Measurements from ENCODE around the gene VPS11.

The VPS11 gene

GRCh38 chr11:119106564-119107537, 39.2 kb downstream of the VPS11 start, which contains the start of gene C2CD2L:
Gene C2CD2L (plus strand): TSS chr11:119107344. CDS start chr11:119107742, 398 bp downstream.
- DNase-seq = peak; percentile 88 to 93

DNA sequence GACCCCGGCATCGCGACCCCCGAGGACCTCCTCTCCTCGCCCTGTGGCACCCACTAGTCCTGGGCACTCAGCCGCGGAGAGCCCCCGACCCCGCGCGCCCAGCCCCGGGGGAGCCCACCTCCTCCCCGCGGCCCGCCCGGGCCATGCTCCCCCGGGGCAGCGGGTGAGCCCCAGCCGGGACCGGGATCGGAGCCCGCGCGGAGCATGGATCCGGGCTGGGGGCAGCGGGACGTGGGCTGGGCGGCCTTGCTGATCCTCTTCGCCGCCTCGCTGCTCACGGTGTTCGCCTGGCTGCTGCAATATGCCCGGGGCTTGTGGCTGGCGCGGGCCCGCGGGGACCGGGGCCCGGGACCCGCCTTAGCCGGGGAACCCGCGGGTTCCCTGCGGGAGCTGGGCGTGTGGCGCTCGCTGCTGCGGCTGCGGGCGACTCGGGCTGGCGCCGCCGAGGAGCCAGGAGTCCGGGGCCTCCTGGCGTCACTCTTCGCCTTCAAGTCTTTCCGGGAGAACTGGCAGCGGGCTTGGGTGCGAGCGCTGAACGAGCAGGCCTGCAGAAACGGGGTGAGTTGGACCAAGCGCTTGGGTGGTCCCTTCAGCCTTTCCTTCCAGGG, 40.0 kb downstream of the VPS11 start:
- DNase-seq = no peak

GRCh38 chr11:119108146-119108856, 40.7 kb downstream of the VPS11 start:
- DNase-seq = peak in 1 of 2 experiments; percentile 16

DNA sequence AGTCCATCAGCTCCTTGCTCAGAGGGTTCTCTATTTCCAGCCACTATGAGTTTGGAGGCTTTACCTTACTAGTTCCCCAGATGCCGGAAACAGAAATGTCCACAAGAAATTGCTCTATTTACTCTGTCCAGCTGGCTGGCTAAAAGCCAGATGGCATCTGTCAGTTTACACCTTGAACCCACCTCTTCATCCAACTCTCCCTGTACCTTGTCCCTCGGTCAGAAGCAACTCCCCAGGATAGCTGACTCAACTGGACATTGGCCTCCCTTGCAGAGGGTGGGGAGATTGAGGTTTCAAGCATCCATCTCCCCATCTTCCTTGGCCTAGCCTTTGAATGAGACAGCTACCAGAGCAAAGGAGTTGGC, 41.2 kb downstream of the VPS11 start:
- no peak for DNase-seq

- DNase-seq = no peak
These were observed 42.2 kb downstream of the VPS11 start for GRCh38 chr11:119109843-119110242.

GRCh38 chr11:119110439-119110838, 42.8 kb downstream of the VPS11 start:
- no peak for DNase-seq

- DNase-seq = no peak
These were observed 43.8 kb downstream of the VPS11 start for GRCh38 chr11:119111361-119111925.

GRCh38 chr11:119112314-119113020, 44.8 kb downstream of the VPS11 start:
- DNase-seq = no peak

DNA sequence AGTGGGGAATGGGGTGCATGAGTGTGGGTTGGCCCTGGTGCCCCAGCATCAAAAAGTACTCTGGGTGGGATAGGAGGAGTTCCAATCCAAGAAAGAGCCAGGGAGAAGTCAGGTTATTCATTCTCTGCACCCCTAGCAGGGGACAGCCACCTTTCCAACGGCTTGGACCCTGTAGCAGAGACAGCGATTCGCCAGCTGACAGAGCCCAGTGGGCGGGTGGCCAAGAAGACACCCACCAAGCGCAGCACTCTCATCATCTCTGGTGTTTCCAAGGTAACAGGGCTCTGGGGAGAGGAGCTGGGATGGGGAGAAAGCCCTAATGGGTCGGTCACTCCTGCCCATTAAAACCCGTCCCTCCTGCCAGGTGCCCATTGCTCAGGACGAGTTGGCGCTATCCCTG, 46.1 kb downstream of the VPS11 start:
- DNase-seq = no peak

- DNase-seq = no peak
These were observed 46.7 kb downstream of the VPS11 start for GRCh38 chr11:119114351-119114750.

- DNase-seq = no peak
These were observed 48.0 kb downstream of the VPS11 start for GRCh38 chr11:119115484-119116234.

- no peak for DNase-seq
These were observed 48.6 kb downstream of the VPS11 start for GRCh38 chr11:119116235-119116594.

- no peak for DNase-seq
These were observed 49.0 kb downstream of the VPS11 start for GRCh38 chr11:119116601-119117000.

DNA sequence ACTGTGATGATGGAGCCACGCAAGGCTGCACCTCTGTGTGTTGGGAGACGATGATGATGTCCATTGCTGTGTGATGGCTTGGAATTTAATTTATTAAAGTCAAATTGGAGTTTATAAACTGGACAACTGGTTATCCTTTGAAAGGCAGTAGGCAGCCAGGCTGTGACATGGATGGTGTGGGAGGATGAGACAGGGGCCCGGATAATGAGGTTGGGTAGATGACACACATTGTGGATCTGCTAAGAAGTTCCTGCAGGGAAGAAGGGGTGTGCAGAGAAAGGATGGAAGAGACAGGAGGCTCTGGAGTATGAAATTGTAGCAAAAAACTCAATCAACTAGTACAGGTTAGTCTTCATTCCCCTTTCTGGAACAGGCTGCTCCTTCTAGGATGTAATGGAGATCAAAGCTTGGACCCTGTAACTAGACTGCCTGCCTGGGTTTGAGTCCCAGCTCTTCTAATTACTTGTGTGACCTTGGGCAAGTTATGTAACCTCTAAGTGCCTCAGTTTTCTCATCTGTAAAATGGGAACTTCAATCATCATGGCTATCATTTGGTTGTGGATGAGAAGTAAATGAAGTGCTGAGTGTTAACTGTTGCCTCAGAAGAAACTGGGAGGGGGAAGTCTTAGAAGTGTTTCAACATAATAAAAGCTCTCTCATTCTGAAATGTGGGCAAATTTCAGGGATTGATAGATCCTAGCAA, 49.5 kb downstream of the VPS11 start:
- no peak for DNase-seq

- no peak for DNase-seq
These were observed 50.6 kb downstream of the VPS11 start for GRCh38 chr11:119118227-119118626.

DNA sequence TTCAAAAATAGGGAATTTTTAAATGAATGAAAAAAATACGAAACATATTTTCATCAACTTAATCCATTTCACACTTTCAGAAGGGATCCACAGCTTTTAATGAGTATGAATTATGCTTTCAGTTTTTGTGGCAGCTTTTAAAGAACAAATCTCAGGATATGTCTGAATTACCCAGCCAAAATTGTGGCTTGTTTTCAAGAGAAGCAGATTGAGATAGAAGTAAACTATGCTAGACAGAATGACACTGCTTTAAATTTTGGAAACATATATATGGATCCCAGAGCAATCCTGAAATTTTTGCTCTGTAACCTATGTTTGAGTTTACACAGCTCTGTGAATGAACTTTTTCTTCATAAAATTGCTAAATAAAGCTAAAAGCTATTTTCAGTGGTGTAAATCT, 51.3 kb downstream of the VPS11 start:
- DNase-seq = no peak

GRCh38 chr11:119120639-119121007, 53.0 kb downstream of the VPS11 start:
- DNase-seq = no peak

DNA sequence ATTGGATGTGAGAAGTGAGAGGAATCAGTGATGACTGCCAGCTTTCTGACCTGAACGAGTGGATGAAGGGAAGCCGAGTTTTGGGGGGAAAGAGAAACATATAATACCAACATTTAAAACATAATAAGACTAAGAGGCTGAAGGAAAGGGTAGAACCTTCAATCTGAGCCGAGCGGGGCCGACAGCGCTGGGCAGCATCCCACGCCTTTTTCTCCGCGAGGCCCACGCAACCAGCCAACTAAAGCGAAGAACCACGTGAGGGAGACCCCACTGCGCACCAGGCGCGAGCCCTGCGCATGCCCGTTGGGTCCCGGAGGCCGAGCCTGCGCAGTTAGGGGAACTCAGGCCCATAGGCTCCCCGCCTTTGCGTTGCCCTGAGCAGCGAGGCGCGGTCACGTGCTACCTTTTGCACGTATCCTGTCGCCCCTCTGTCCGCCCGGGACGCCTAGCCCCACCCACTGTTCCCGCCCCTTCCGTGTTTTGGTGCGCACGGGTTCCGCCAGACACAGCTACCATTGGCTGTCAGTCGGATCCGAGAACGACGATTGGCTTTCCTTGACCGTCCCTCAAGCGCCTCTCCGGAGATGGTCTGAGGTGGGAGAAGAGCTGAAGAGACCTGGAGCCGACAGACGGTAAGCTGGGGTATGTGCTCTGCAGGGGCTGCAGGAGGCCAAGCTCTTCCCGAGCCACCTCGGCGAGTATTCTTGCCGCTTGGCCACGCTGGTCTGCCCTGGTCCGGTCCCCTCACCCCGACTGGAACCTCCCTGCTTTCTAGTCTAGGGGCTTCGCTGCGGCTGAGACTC, 53.6 kb downstream of the VPS11 start, which contains the start of gene HINFP:
TSS of gene HINFP (plus strand) at position 573 of the 803 bp plus-strand sequence. CDS start 5,365 bp downstream, outside the sequence.
- DNase-seq = peak; percentile 99 to 100

GRCh38 chr11:119121811-119122124, 54.1 kb downstream of the VPS11 start:
- no peak for DNase-seq

DNA sequence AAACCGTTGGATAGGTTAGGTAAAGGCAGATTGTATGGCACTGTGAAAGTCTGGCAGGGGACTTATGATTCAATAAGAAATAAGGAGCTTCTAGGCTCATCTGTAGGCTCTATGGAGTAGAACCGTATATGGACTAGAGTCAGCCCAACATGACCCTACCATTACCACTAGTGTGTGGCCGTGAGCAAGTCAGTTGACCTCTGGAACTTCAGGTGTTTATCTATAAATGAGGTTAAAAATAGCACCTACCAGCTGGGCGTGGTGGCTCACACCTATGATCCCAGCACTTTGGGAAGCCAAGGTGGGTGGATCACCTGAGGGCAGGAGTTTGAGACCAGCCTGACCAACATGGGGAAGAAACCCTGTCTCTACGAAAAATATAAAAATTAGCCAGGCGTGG, 58.2 kb downstream of the VPS11 start:
- no peak for DNase-seq
